GM12891 (cell line): Measurements from ENCODE around the gene PCDHB6.
"Not testable (repeated sequence)": the region's sequence is repeated elsewhere in the genome, so short reads cannot be mapped to it uniquely, and the experiment has no call there.

Source experiments
- POLR2A ChIP-seq: IDR thresholded peaks from 2 replicates; pipeline ENCODE4 v1.6.1; 2011; ENCODE audit warnings: low read depth, low read length, control low read depth
- POLR2AphosphoS5 ChIP-seq: IDR thresholded peaks from 2 replicates; pipeline ENCODE4 v1.6.1; 2011; ENCODE audit warnings: low read depth, low read length, control low read depth
- TAF1 ChIP-seq: IDR thresholded peaks from 2 replicates; pipeline ENCODE4 v1.6.1; 2011; ENCODE audit warnings: low read depth, low read length, control low read depth

DNA sequence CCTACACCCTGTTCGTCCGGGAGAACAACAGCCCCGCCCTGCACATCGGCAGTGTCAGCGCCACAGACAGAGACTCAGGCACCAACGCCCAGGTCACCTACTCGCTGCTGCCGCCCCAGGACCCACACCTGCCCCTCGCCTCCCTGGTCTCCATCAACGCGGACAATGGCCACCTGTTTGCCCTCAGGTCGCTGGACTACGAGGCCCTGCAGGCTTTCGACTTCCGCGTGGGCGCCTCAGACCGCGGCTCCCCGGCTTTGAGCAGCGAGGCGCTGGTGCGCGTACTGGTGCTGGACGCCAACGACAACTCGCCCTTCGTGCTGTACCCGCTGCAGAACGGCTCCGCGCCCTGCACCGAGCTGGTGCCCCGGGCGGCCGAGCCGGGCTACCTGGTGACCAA is 38.8 kb downstream of the PCDHB6 start:
- TF ChIP-seq TAF1, POLR2A, POLR2AphosphoS5: not testable (repeated sequence)
